Loucy (cell line): ENCODE results near the gene C6.

ENCODE experiments used
- H2AFZ ChIP-seq: fragments of 200-600 bp; sonication (generic); 2 replicates; pipeline ENCODE4 v1.6.0; 2016; ENCODE audit warnings: antibody characterized with exemption, mild to moderate bottlenecking, low read length, moderate library complexity
- H3F3A ChIP-seq: fragments of 200-600 bp; 2 replicates; pipeline ENCODE4 v1.6.0; 2016; ENCODE audit warnings: antibody characterized with exemption, low read depth, mild to moderate bottlenecking
- H3K27me3 ChIP-seq: fragments of 200-600 bp; sonication (generic); 2 replicates; pipeline ENCODE4 v1.6.1; 2014; ENCODE audit warnings: low read length, mild to moderate bottlenecking; ENCODE audit not compliant: insufficient read depth, poor library complexity, severe bottlenecking
- H3K36me3 ChIP-seq: fragments of 200-600 bp; sonication (generic); 2 replicates; pipeline ENCODE4 v1.6.1; 2016; ENCODE audit warnings: low read length; ENCODE audit not compliant: insufficient read depth
- H3K4me1 ChIP-seq: fragments of 200-600 bp; sonication (generic); 2 replicates; pipeline ENCODE4 v1.5.1; 2014; ENCODE audit warnings: low read length, mild to moderate bottlenecking; ENCODE audit not compliant: insufficient read depth, poor library complexity, severe bottlenecking
- H3K4me2 ChIP-seq: fragments of 200-600 bp; sonication (generic); 2 replicates; pipeline ENCODE4 v1.6.0; 2014; ENCODE audit warnings: antibody characterized with exemption, low read length, low read depth, mild to moderate bottlenecking; ENCODE audit not compliant: poor library complexity, severe bottlenecking
- H3K4me3 ChIP-seq: fragments of 200-600 bp; sonication (generic); 2 replicates; pipeline ENCODE4 v1.5.1; 2014; ENCODE audit warnings: low read length, mild to moderate bottlenecking, mixed read lengths; ENCODE audit not compliant: poor library complexity, severe bottlenecking
- H3K79me2 ChIP-seq: fragments of 200-600 bp; sonication (generic); 2 replicates; pipeline ENCODE4 v1.6.1; 2014; ENCODE audit warnings: low read length; ENCODE audit not compliant: insufficient read depth
- H3K9ac ChIP-seq: fragments of 200-600 bp; sonication (generic); 2 replicates; pipeline ENCODE4 v1.6.0; 2014; ENCODE audit warnings: mild to moderate bottlenecking, low read depth, low read length, moderate library complexity; ENCODE audit not compliant: poor library complexity, severe bottlenecking
- H3K9me2 ChIP-seq: fragments of 200-600 bp; sonication (generic); replicated peaks from 2 replicates; pipeline ENCODE4 v1.6.1; 2016; ENCODE audit warnings: low read depth, low read length, mixed read lengths
- H3K9me3 ChIP-seq: fragments of 200-600 bp; sonication (generic); 2 replicates; pipeline ENCODE4 v1.6.1; 2014; ENCODE audit warnings: mild to moderate bottlenecking, antibody characterized with exemption, low read length, low read depth; ENCODE audit not compliant: insufficient read depth
- H4K20me1 ChIP-seq: fragments of 200-600 bp; sonication (generic); 2 replicates; pipeline ENCODE4 v1.6.0; 2014; ENCODE audit warnings: antibody characterized with exemption, low read length, mild to moderate bottlenecking; ENCODE audit not compliant: insufficient read depth, poor library complexity, severe bottlenecking
- CTCF ChIP-seq: fragments of 200-600 bp; sonication (generic); conservative IDR thresholded peaks from 2 replicates; pipeline ENCODE4 v1.5.1; 2014; ENCODE audit warnings: mild to moderate bottlenecking, antibody characterized with exemption, low read length
- EZH2phosphoT487 ChIP-seq: fragments of 200-600 bp; IDR thresholded peaks from 2 replicates; pipeline ENCODE4 v1.6.1; 2018; ENCODE audit warnings: antibody characterized with exemption, mild to moderate bottlenecking, moderate library complexity, borderline replicate concordance

Gene C6

GRCh38 chr5:41252036-41252435 lies 38.7 kb upstream of the C6 start:
- Histone ChIP-seq H4K20me1 (no peaks in the 10 kb centered on the region), H3K79me2 (no peaks in the 10 kb centered on the region), H2AFZ (no peak overlapping the region), H3K4me2 (no peak overlapping the region), H3K9me3 (no peaks in the 10 kb centered on the region), H3K4me3 (no peak overlapping the region), H3K4me1 (no peaks in the 10 kb centered on the region), H3K27me3 (no peaks in the 10 kb centered on the region), H3K36me3 (no peaks in the 10 kb centered on the region), H3K9me2 (no peaks in the 10 kb centered on the region), H3K9ac (no peak overlapping the region), H3F3A (no peaks in the 10 kb centered on the region)
- TF ChIP-seq CTCF (no peak), EZH2phosphoT487 (no peak)

- H3K79me2 ChIP-seq = no peaks in the 10 kb centered on the region
- H3K27me3 ChIP-seq = no peaks in the 10 kb centered on the region
- H3K4me3 ChIP-seq = no peak overlapping the region
- H3K9me3 ChIP-seq = no peaks in the 10 kb centered on the region
- H2AFZ ChIP-seq = no peak overlapping the region
- no peaks in the 10 kb centered on the region for H3K36me3 ChIP-seq
- H3K9ac ChIP-seq = no peak overlapping the region
- H3K9me2 ChIP-seq = no peaks in the 10 kb centered on the region
- no peaks in the 10 kb centered on the region for H3K4me1 ChIP-seq
- no peaks in the 10 kb centered on the region for H4K20me1 ChIP-seq
- H3K4me2 ChIP-seq = no peak overlapping the region
- H3F3A ChIP-seq = no peaks in the 10 kb centered on the region
- TF ChIP-seq CTCF (no peak), EZH2phosphoT487 (no peak)
These were observed 37.1 kb upstream of the C6 start for GRCh38 chr5:41250351-41250987.

GRCh38 chr5:41247135-41247534 lies 33.8 kb upstream of the C6 start:
- Histone ChIP-seq H3K4me2 (no peak overlapping the region), H3K4me3 (no peak overlapping the region), H3K36me3 (no peaks in the 10 kb centered on the region), H2AFZ (no peak overlapping the region), H3K27me3 (no peaks in the 10 kb centered on the region), H3K9me2 (no peaks in the 10 kb centered on the region), H3K9me3 (no peaks in the 10 kb centered on the region), H4K20me1 (no peaks in the 10 kb centered on the region), H3K79me2 (no peaks in the 10 kb centered on the region), H3K9ac (no peak overlapping the region), H3K4me1 (no peaks in the 10 kb centered on the region), H3F3A (no peaks in the 10 kb centered on the region)
- no peak for TF ChIP-seq EZH2phosphoT487
- no peak for TF ChIP-seq CTCF
